Left ventricle myocardium superior (tissue), 1 donor: Measurements from ENCODE around the gene RNF220. TPM values are rescaled to one million over a fixed set of nuclear protein-coding genes. Genes with fewer than 3 reads are reported as not detected.
A peak's percentile ranks its signal among the peaks of the same experiment; 100 is the strongest.

Experiments
- ATAC-seq: fragments of 200-7000 bp; cut with Tn5 transposase; one replicate; pipeline ENCODE4 v1.9.1; 2020; ENCODE audit warnings: mild to moderate bottlenecking, moderate library complexity
- DNase-seq: peaks from one replicate; pipeline ENCODE4 v3.0.0-alpha.2; 2020
- intact Hi-C: fragments of 100-400 bp; cut with micrococcal nuclease; formaldehyde crosslinking; loops from one replicate; pipeline ENCODE4 v1.11.0; 2022
- total RNA-seq: library from RNA; stranded (reverse); fragmentation: NEBNext Ultra II Directional; extraction: Animal tissue kit (Norgen Biotek cat#: 25700); gene quantifications from one replicate; pipeline ENCODE4 v1.2.1, GENCODE V29; 2021
- donor health status: DM: no; HTN: yes; CAD: no; lungs with severe emphysema.

RNF220 gene
- total RNA-seq, 1 donor from 2014 or later, result 71.2 TPM

DNA sequence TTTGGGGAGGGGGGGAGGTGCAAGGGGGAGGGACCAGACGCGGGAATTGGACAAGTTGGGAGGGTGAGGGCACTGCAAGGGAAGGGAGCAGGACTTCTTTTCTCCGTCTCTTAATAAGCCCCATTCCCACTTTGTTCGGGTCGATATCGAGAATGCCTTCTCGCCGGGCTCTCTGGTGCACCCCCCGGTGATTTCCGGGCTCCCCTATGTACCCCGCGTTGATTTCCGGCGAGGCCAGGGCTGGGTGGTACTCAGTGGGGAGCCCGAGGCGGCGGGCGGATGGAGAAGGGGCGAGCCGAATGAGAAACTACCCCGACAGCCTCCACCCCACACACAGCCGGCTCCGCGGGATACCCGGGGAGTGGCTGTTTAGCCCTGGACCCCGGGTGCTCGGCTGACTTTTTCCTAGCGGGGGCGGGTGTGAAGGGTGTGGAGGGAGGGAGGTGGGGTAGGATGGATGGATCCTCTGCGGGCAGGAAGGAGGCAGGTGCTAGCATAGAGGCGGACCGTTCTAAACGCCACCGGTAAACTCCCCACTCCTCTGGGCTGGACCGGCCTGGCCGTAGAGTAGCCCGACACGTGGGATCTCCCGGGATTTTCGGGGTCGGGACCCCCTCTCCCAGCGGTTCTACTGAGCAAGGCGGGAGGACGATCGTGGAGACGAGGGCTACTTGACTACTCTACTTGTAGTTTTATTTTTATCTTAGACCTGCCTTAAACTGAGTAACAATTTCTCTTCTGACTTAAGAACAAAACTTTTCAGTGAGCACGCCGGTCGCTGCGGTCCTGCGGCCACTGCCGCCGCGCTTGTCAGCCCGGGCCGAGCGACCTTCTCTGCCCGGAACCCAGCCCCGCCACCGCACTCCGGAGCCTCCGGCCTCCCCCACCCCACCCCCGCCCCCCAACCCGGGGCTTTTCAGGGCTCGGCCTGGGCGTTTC lies 1.0 kb downstream of the RNF220 start:
- ATAC-seq (peak; percentile 49), DNase-seq (peak; percentile 39)
- intact Hi-C loops, result no loop called here

DNA sequence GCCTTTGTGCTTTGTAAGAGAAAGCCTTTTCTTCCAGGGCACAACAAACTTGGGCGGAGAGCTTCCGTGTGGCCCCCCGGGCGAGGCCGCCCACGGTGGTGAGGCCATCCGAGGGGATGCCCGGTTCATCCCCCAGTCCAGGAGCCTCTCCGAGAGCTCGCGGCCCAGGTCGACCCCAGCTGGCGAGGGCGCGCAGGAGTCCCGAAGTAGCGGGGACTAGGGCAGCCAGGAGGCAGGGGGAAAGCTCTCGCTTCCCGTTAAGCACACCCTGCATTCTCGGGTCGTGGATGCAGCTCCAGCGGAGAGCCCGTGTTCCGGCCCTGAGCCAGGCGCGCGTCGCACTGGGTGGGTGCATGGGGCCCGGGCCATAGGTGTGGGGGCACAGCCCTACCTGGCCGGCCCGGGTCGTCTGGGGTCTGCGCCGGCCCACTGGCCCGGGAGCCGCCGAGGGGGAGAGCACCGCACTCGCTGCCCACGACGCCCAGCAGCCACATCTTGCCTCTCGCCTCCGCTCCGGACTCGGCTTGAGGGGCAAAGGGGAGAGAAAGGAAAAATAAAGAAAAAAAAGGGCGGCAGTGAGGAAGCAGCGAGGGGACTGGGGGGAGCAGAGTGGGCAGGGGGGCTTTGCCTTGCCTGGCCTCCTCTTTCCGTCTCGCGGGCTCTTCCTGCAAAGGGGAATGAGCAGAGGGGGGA lies 1.8 kb downstream of the RNF220 start:
- ATAC-seq, result peak; percentile 10

DNA sequence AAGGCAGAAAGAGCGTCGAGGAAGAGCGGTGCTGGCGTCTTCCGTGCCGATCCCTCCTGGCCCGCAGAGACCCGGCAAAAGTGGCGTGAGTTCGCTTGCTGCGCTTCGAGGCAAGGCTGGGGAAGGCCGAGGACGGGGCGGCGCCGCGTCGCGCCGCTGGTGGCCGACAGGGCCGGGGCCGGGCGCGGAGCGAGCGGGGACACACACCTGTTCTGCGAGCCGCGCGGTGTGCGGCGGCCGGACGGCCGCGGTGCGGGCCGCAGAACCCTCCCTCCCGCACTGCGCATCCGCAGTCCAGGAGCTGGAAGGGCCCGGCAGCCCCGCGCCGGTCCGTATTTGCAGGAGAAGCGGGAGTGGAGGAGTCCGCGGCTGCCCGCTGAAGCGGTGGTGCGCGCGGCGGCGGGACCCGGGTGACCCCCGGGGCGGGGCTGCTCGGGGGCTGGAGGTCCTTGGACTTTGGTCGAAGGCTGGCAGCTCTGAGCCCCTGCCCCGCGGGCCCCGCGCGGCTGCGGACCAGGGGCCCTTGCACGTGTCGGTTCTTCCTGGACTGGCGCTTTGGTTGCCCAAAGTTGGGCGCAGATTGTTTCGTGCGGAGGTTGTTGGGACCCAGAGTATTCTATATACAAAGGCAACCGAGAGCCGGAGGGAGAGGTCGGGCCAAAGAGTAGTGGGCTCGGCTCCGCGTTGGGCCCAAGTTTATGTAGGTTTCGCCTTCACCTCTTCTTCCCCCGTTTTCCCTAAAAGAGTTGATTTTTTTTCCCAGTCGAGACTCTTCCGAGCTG lies 2.6 kb downstream of the RNF220 start:
- DNase-seq, result peak; percentile 28
- intact Hi-C loops, result no loop called here
- no peak for ATAC-seq

More for the DNA sequence above, 1.8 kb downstream of the RNF220 start:
- peak; percentile 31 for DNase-seq
- intact Hi-C loops, result no loop called here

DNA sequence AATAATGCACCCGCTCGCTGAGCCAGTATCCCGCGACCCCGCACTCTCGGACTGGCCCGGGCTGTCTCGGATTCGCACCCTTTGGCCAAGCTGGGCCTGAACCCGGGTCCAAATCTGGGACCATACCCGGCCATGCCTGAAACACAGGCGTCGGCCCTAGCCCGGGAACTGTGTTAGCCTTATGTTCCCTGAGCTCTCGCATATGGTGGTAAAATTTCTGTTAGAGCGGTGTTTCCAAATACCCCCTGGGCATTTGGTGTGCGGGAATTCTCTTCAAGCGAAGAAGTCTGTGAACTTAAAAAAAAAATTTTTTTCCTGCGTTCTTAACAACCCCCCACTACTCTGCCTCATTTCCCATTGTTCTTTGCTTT lies 3.1 kb downstream of the RNF220 start:
- no peak for DNase-seq
- intact Hi-C loops, result no loop called here
- no peak for ATAC-seq

DNA sequence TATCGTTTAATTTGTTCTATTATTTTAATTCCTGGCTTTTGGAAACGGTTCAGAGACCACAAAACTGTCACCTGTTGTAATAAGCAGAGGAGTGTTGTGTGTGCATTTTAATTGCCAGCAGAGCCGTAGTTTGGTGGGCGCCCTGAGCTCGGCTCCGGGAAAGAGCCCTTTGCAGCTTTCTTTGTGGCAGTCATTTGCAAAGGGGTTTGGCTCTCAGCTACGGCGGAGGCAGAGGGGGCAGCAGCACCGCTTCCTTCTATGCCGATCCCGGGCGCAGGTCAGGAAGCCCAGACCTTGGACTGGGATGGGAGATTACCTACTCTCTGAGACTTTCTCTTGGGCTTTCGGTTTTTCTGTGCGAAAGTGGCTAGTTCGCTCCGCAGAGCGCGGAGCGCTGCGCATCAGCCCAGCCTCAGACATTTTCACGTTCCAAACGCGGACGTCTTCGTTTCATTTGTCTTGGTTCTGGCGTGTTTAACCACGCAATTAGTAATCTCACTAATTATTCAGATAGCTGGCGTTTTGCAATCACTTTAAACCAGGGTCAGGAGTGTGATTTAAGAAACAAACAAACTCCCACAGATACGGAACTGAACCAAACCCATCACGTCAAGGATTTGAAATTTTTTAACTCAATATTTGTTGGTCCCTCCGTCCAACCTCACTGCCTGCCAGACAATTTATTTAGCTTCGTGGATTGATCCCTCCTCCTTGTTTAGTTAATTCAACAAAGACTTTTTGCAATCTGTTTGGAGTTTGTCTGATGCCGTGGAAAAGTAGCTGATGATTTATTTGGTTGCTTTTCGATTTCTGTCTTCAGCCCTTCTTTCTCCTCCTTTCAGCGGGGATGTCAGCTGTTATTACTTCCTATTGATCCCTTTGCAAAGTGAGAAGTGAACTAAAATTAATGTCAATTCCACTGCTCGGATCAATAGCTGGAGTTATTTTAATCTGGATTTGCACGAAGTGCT lies 3.9 kb downstream of the RNF220 start:
- intact Hi-C loops, result no loop called here
- ATAC-seq, result no peak
- DNase-seq, result peak; percentile 27

DNA sequence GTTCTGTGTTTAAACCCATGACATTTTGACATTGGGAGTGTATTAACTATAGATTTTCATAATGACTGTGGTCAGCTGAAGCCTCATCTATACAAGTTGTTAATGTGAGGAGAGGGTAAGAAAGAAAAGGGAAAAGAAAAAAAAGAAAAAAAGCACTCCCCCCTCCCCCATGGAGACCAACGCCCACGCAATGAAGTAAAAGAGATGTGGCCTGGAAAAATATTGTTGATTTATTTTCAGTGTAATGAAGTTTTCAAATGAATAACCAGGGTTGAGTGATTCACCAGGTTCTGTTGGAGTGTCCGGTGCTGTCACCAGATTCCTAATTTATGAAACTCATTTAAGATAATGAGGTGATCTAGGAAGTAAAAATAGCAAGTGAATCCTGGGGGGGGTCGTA lies 4.7 kb downstream of the RNF220 start:
- DNase-seq (no peak), ATAC-seq (no peak)
- intact Hi-C loops, result no loop called here

DNA sequence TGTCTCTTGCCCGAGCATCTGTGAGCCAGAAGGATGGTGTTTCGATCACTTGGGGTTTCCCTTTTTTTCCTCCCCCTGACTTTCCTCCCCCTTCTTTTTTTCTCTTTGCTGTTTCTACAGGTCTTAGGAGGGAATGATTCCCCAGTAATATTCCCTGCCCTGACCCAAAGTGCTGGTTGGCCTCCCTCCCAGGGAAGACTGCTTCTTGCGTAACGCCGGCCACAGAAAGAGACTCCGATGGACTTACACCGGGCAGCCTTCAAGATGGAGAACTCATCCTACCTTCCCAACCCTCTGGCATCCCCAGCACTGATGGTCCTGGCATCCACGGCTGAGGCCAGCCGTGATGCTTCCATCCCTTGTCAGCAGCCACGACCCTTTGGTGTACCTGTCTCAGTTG lies 6.8 kb downstream of the RNF220 start:
- intact Hi-C loops, result no loop called here
- DNase-seq, result no peak
- no peak for ATAC-seq

DNA sequence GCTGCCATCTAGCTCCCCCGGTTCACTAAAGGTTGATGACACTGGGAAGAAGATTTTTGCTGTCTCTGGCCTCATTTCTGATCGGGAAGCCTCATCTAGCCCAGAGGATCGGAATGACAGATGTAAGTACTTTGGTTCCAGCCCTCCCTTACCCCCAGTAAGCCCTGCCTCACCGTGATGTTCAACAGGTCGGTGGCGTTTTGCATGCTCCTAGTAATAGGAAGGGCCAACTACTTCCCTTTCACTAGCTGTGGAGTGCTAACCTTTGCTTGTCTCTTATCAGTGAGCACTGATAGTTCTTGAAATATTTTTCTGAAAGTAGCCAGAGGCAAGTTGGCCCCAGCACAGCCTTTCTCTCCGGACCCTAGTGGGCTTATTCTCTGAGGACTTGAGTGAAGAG lies 7.5 kb downstream of the RNF220 start:
- ATAC-seq (no peak), DNase-seq (no peak)
- intact Hi-C loops, result no loop called here

DNA sequence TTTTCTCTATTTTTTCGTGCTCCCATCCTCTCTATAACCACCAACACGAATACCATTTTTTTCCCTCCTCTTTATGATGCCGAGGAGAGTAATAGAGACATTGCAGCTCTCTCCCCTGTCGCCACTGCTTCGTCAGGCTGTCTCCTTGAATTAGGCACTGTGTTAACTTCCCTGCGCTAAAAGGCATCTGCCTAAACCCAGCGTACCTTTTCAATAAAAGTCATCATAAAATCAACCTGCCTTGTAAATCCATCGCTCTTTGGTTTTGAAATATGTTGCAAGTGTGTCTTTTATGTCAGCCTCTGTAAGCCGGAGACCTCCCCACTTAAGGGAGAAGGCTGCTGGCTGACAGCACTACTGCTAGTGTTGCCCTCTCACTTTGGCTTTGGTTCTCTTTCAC lies 8.7 kb downstream of the RNF220 start:
- intact Hi-C loops, result no loop called here
- DNase-seq, result no peak
- ATAC-seq, result no peak

DNA sequence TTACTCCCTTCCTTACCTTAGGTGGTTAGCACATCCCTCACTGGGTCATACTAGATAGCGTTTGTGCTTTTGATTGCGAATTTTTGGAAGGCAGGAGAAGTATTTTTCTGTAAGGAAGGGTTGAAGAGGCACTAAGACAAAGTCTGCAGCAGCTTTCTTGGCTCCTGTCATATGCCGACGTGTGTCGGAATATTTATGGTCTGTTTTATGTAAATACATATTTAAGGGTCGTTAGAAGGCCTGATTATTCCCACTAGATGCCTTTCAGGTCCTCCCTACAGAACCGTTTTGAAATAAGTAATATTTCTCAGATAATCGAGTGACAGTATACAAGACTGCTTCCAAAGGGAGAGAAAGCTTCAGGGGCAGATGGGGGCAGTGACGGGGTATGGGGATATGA lies 10.0 kb downstream of the RNF220 start:
- ATAC-seq, result no peak
- DNase-seq, result no peak
- intact Hi-C loops, result no loop called here

DNA sequence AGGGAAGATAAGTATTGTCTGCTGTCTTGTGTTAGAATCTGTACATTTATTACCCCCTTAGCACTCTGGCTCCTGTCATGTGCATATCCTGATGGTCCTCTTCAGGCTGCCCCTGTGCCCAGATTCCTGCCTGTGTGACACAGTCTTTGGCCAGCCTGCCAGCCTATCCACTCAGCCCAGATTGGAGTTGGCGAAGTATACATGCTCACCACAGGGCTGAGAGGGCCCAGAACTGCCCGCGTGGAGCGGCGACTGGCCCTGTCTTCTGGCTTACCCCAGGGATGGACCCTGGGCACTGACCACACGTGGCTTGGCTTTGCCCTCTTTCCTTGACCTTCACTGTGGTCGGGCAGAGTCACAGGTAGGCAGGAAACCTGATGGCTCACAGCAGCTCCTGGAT lies 11.4 kb downstream of the RNF220 start:
- ATAC-seq (no peak), DNase-seq (peak; percentile 26)
- intact Hi-C loops, result no loop called here

DNA sequence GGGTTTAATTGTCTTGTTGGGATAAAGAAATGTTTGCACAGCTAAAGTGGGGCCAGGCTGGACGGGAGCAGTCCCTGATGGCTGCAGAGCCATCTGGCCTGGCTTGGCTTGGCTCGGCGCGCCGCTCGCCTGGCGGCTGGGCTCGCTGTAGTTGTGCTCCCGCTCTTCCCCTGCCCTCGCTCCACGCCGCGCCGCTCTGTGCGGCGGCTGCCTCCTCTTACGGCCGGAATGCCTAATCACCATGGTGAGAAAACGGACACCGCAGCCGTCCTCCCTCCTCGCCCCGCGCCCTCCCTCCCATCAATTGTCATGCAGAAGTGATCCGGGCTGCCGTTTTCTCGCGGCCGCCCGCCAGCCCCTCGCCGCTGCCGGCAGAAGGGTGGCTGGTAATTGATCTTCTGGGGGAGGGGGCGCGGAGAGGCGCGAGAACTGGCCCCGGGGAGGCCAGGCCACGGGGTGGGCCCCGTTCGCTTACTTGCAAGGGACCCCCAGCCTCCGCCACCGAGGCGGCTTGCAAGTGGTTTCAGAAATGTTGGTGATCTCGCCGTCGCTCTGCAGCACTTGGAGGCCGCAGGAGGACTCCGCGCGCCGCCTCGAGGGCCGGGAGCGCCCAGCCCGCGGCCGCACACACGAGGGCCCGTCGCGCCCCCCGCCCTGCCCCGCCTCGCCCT lies 12.4 kb downstream of the RNF220 start:
- intact Hi-C loops, result no loop called here
- DNase-seq, result peak; percentile 71
- peak; percentile 95 for ATAC-seq

DNA sequence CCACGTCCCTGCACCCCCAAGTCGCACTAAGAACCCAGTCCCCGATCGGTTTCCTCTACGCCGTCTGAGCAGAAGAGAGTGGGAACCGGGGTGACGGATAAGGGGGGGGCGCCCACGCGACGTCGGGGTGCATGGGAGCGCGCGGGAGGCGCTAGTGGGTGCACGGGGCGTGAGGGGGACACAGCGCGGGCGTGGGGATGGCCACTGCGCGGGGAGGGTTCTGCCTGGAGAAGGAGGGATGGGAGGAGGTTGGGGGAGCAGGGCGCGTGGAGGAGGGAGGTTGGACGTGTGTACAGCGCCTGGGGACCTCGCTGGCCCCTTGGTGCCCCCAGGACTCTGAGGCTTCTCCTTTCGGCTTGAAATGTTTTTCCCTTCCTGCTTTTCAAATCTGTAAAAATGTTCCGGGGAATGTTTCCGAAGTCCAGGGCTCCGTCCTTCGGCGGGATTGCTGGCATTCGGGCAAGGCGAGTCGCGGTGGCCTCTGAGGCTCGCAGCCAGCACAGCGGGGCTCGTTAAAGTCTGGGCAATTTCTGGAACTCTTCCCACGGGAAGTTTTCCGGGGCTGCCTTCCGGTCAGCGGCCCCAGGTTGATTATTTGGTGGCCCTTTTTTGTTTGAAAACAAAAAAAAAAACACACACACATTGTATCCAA lies 13.1 kb downstream of the RNF220 start:
- DNase-seq, result peak; percentile 31
- intact Hi-C loops, result no loop called here
- no peak for ATAC-seq

DNA sequence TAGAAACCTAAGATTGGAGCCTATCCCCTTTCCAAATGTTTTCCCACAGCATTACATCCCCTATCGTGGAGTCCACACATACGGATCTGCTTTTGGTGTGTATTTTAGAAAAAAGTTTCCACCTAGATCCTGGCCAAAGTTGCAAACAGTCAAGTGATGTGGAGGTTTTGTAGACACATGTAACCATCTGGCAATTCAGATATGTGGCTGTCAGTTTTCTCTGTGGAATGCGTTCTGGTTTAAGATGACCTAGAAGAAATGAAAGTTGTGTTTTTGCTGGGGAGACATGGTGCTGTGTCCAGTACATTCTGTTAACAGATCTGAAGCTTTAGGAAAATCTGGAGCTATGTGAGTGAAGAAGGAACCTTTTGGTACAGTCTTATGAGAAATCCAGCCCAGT lies 14.8 kb downstream of the RNF220 start:
- DNase-seq (no peak), ATAC-seq (no peak)
- intact Hi-C loops, result no loop called here

DNA sequence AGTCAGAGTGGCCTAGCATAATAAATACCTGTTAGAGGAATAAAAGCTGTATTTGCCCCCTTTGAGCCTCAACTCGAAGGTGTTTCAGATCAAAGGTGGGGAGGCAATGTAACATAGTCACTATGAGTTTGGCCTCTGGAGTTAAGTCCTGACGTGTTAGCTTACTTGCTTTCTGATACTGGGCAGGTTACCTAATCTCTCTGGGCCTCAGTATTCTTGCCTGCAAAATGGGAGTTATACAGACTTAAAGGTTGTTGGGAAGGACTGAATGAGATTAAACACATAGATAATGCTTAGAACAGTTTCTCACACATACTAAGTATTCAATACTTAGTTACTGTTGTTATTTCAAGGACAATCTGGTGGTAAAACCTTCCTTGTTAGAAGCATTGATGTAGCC lies 15.5 kb downstream of the RNF220 start:
- intact Hi-C loops, result no loop called here

DNA sequence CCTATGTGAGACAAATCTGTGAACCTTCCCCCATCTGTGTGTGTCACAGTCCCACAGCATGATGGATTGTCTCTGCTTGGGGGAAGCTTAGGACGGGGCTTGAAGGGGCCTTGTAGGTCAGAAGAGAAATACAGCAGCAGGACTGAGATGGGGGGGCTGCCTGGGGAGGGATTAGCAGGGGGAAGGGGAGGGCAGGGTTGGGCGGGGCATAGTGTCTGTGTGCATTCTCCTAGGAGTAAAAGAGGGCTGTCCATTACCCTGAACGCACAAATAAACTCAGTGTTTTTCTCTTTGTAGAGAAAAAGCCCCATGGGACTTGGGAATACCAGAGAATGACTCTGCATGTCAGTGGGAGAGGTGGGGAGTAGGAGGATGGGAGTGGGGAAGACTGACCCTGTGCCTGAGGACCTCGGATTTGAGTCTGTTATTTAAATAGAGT lies 16.4 kb downstream of the RNF220 start:
- DNase-seq (no peak), ATAC-seq (no peak)
- intact Hi-C loops, result no loop called here

More for the DNA sequence above, 15.5 kb downstream of the RNF220 start:
- ATAC-seq (no peak), DNase-seq (no peak)

DNA sequence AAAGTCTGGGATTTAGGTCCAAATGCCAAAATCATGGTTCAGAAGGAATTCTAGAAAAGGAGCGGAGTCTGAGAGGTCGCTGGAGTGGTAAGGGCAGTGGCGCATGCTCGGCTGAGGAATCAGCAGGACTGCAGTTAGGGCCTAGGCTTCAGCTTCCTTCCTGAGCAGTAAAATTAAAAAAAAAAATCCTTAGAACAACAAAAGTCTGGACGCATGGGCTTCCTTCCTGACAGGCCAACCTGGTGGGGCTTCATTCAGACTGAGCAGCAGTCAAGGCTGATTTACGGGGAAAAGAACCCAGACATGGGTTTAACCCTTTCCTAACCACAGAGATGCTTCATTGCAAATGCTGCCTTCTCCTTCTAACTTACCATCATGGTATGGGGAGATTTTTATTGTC lies 17.1 kb downstream of the RNF220 start:
- intact Hi-C loops, result no loop called here
- no peak for DNase-seq
- no peak for ATAC-seq
